Activated CD8-positive, alpha-beta memory T cell treated with anti-CD3 and anti-CD28 coated beads for 4 hours (primary cell): ENCODE results near the gene DCANP1.

Experiments used
- DNase-seq, 2 donors: peaks; one replicate each; pipeline ENCODE4 v3.0.0-alpha.2; 2020; ENCODE audit warnings: low read depth in 2 of 2

DCANP1 gene

GRCh38 chr5:135441919-135442318, 5.2 kb downstream of the DCANP1 start:
- no peak for DNase-seq

- DNase-seq: no peak
These were observed 5.8 kb downstream of the DCANP1 start for GRCh38 chr5:135441350-135441831.

GRCh38 chr5:135440916-135441315, 6.2 kb downstream of the DCANP1 start:
- no peak for DNase-seq

DNA sequence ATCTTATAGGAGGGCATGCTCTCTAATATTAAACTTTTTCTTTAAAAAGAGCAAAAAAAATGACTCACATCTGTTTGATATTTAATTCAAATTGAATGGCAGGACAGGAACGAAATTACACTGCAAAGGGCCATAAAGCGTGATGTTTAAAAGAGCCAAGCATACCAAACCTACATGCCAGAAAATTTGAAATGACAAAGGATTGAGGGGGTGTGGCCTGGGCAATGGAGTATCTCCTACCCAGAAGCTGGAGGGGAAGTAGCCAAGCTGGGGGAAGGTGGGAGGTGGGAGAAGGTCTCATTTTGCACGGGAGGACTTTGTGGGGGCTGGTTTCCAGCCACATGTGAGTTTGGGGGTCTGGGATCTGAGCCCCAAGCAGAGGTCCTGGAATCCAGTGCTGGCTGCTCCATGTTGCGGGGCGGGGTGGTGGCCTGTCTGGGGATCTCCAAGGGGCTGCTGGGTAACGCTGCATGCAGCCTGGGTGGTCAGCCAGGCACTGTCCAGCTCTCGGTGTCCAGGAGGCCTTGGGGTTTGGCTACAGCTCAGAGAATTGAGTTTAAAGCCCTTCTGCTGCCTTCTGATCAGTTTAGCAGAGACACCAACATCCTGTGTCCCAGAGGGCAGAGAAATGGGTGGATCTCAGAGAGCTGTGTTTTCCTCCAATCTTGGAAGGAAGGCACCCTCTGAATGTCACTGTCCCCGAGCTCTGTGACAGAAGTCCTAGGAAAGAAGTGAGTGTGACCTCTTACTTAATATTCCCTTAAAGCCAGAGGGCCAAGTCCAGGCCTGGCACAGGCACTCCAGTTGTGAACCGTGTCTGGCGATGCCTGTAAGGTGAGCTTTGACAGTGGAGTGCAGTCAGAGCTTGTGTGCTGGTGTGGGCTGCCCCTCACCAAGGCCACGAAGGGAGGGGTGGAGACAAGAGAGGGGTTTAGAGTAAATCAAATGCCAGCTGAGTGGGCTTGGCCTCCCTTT, 7.6 kb downstream of the DCANP1 start:
- DNase-seq: no peak

DNA sequence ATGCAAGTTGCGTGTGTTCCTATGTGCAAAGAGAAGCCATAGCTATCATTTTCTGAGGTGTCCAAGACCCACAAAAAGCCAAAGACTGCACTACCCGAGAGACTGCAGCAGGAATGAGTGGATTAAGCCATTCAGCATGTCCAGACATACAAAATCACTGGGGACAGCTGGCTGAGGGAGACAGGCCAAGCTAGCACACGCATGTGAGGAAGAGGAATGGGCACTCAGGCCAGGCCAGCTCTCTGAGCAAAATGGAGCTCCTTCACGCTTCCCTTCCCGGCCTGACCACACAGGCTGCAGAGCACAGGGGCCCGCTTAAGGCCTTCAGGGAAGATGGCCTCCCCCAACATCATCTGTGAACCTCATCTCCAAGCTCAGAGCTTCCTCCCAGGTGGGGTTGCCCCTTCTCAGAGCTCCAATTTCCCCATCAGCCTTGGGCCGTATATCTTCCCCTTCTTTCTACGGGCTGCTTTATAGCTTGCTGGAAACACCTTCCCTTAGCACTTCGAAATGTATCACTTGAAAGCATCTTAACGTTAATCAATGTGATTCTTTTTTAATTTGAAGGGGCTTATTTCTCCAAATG, 8.4 kb downstream of the DCANP1 start:
- DNase-seq: no peak

- no peak for DNase-seq
These were observed 9.2 kb downstream of the DCANP1 start for GRCh38 chr5:135437796-135438560.

GRCh38 chr5:135437422-135437795, 9.7 kb downstream of the DCANP1 start:
- DNase-seq: no peak

GRCh38 chr5:135436951-135437418, 10.2 kb downstream of the DCANP1 start:
- DNase-seq: no peak

- no peak for DNase-seq
These were observed 11.4 kb downstream of the DCANP1 start for GRCh38 chr5:135435467-135436330.

GRCh38 chr5:135434591-135435466, 12.3 kb downstream of the DCANP1 start:
- DNase-seq: no peak

GRCh38 chr5:135433681-135434426, 13.3 kb downstream of the DCANP1 start:
- no peak for DNase-seq

DNA sequence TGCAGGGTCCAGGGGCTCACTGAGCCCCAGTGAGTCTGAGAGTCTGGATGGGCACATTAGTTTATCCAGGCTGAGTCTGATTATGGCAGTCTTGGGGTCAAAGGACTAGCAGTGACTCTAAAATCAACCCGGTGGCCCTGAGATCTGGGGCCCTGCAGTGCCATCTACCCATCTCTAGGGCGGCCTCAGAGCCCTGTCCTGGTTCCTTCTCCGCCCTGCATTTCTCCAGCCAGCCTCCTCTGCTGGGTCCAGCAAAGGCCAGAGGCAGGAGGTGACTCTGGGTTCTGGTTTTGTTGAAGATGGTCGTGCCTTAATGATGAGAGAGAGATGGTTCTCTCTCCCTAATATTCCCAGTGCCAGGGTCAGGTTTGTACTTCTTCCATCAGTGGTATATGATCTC, 15.0 kb downstream of the DCANP1 start:
- DNase-seq: no peak

DNA sequence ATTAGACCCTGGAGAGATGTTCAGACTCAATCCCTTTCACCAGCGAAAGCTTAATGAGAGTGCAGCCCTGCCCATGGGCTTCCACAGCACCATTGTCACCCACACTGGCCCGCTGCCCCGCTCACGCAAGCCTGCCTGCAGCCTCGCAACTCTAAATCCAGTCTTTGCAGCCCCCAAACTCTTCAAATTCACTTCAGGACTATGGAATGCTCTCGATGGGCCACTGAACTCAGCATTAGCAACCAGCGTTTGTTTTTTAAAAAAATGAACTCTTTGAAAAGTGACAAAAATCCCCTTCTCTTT, 17.1 kb downstream of the DCANP1 start:
- no peak for DNase-seq

- no peak for DNase-seq
These were observed 17.6 kb downstream of the DCANP1 start for GRCh38 chr5:135429301-135430134.

- DNase-seq: no peak
These were observed 18.6 kb downstream of the DCANP1 start for GRCh38 chr5:135428586-135428985.

DNA sequence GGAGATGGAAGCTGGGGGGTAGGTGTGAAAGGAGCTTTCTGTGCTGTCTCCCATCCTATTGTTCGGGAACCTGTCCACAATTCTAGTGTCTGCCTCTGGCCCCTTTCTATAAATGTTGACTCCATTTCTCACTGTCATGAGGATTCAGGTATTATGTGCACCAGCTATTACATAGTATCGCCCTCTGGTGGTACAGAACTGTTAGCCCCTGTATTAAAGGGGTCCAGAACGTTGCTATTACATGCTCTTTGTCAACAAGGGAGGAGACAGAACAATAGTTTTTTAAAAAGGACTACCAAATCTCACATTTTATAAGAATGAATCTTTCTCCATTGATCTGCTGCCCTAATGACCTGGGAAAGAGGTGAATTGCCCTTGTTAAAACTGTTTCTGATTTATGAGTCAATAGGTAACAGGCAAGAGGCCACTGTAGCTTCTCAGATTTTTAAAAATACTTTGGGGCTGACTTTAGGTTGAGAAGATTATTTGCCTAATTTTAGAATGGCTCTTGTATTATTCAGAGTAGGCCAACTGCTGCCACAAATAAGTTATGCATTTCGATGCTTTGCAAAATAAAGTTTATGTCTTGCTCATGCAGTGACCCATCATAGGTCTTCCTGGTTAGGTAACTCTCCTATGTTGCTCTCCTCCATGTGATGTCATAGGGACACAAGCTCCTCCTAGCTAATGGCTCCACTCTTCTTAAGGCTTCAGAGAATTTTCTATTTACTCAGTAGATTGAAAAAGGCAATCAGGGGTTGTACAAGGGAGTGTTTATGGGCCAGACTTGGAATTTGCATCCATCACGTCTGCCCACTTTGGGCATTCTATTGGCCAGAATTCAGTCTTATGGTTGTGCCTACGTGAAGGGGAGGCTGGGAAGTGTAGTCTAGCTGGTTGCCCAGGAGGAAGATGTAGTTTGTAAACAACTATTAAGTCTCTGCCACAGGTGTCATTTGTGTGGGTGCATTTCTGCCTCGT, 20.8 kb downstream of the DCANP1 start:
- DNase-seq: no peak

DNA sequence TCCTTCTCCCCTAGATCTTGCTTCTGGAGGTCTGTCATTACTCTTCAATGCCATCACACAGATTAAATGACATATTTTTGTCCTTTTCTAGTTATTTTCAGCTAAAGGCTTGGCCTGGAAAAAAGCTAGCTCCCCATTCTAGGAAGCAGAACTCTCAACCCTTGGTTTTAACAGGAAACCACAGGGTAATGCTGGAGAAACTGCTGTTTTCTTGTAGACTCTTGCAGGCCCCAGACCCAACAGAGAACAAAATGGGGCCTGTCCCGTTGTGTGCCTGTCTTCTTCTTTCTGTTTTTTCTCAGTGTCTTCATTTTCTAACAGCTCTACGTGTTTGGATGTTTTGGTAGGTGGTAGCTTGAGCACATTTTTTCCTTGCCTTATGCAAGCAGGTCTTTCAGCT, 21.5 kb downstream of the DCANP1 start:
- DNase-seq: no peak

- DNase-seq: no peak
These were observed 23.3 kb downstream of the DCANP1 start for GRCh38 chr5:135423846-135424168.
